Thymus (tissue), 11 donors: Measurements from ENCODE around the gene PABPC1L. TPM values are rescaled to one million over a fixed set of nuclear protein-coding genes. Genes with fewer than 3 reads are reported as not detected.

Source experiments
- DNase-seq, 9 donors: peaks; one replicate each; pipeline ENCODE4 v3.0.0-alpha.2; 2013; ENCODE audit warnings: low spot score in 9 of 9, low read depth in 6 of 9, missing footprints in 1 of 9
- H3K27ac ChIP-seq, 2 donors: one replicate each; pipeline ENCODE4 v1.5.1; 2013; ENCODE audit warnings: control low read depth in 1 of 2, low read depth in 1 of 2, low read length in 1 of 2, mild to moderate bottlenecking in 1 of 2, moderate library complexity in 1 of 2
- H3K27me3 ChIP-seq, 2 donors: one replicate each; pipeline ENCODE4 v1.5.1; 2013; ENCODE audit warnings: low read length in 1 of 2; ENCODE audit not compliant: control insufficient read depth in 2 of 2, insufficient read depth in 1 of 2
- H3K36me3 ChIP-seq, 2 donors: one replicate each; pipeline ENCODE4 v1.5.1; 2013; ENCODE audit warnings: low read length in 1 of 2, mild to moderate bottlenecking in 1 of 2, moderate library complexity in 1 of 2; ENCODE audit not compliant: control insufficient read depth in 2 of 2, insufficient read depth in 2 of 2
- H3K4me1 ChIP-seq, 2 donors: one replicate each; pipeline ENCODE4 v1.5.1; 2013; ENCODE audit warnings: low read length in 2 of 2; ENCODE audit not compliant: control insufficient read depth in 2 of 2, insufficient read depth in 2 of 2
- H3K4me3 ChIP-seq, 2 donors: one replicate each; pipeline ENCODE4 v1.5.1; 2013; ENCODE audit warnings: low read length in 2 of 2, control low read depth in 1 of 2, mild to moderate bottlenecking in 1 of 2
- H3K9me3 ChIP-seq, 2 donors: one replicate each; pipeline ENCODE4 v1.5.1; 2013; ENCODE audit warnings: low read length in 1 of 2, mild to moderate bottlenecking in 1 of 2; ENCODE audit not compliant: control insufficient read depth in 2 of 2, insufficient read depth in 1 of 2
- WGBS: extraction: QIAGEN DNeasy Blood & Tissue Kit; methylation state at CpG from one replicate; pipeline ENCODE4 v1.1.7; 2013; 5-methylcytosine and 5-hydroxymethylcytosine counted together
- polyA plus RNA-seq: library from polyadenylated mRNA; stranded (reverse); fragments of 200-250 nt; gene quantifications from one replicate; pipeline ENCODE4 v1.2.3, GENCODE V29; 2013
- total RNA-seq: library from RNA; stranded (reverse); fragments of 120-200 nt; gene quantifications from one replicate; pipeline ENCODE4 v1.2.4, GENCODE V29; 2013
- donor health status: healthy.

The PABPC1L gene
- total and polyA plus RNA-seq, 2 donors = 7.2 to 131 TPM

- peaks cover 10 to 24% of the 10 kb centered on the region in 2 donors for H3K36me3 ChIP-seq
Observed at GRCh38 chr20:44911264-44911921, 1.5 kb downstream of the PABPC1L start.

GRCh38 chr20:44912189-44912588 lies 2.3 kb downstream of the PABPC1L start:
- H3K27me3 ChIP-seq = no peaks in the 10 kb centered on the region
- WGBS = over 99% methylated on average over 2 of the region's 2 CpGs
- DNase-seq = no peak
- H3K27ac ChIP-seq = no peak overlapping the region
- no peak overlapping the region for H3K4me3 ChIP-seq
- H3K9me3 ChIP-seq = no peaks in the 10 kb centered on the region
- peaks cover 12% of the 10 kb centered on the region in 2 donors for H3K4me1 ChIP-seq
- peaks cover 17 to 23% of the 10 kb centered on the region in 2 donors for H3K36me3 ChIP-seq

More at GRCh38 chr20:44911264-44911921, 1.5 kb downstream of the PABPC1L start:
- no peak overlapping the region for H3K4me3 ChIP-seq
- DNase-seq = peak in 2 of 9 donors; percentile 29 to 48
- 84% methylated on average over 21 of the region's 21 CpGs for WGBS
- peaks cover 12% of the 10 kb centered on the region in 2 donors for H3K4me1 ChIP-seq
- no peak overlapping the region for H3K27ac ChIP-seq
- no peaks in the 10 kb centered on the region for H3K9me3 ChIP-seq
- H3K27me3 ChIP-seq = no peaks in the 10 kb centered on the region

- DNase-seq = peak in 1 of 9 donors; percentile 2
- WGBS = 82% methylated on average over 1 of the region's 1 CpG
- H3K27ac ChIP-seq = no peak overlapping the region
- peaks cover 25 to 27% of the 10 kb centered on the region in 2 donors for H3K36me3 ChIP-seq
- H3K9me3 ChIP-seq = no peaks in the 10 kb centered on the region
- no peak overlapping the region for H3K4me3 ChIP-seq
- no peaks in the 10 kb centered on the region for H3K27me3 ChIP-seq
- H3K4me1 ChIP-seq = peaks cover 6 to 7% of the 10 kb centered on the region in 2 donors
Observed at GRCh38 chr20:44914924-44915323, 5.1 kb downstream of the PABPC1L start.

- H3K4me1 ChIP-seq = no peaks in the 10 kb centered on the region
- H3K9me3 ChIP-seq = no peaks in the 10 kb centered on the region
- no peak overlapping the region for H3K4me3 ChIP-seq
- H3K36me3 ChIP-seq = peaks cover 27 to 32% of the 10 kb centered on the region in 2 donors
- H3K27ac ChIP-seq = no peak overlapping the region
- DNase-seq = no peak
- no peaks in the 10 kb centered on the region for H3K27me3 ChIP-seq
- 98% methylated on average over 12 of the region's 12 CpGs for WGBS
Observed at GRCh38 chr20:44916586-44916985, 6.7 kb downstream of the PABPC1L start.

- WGBS = 94% methylated on average over 2 of the region's 2 CpGs
- Histone ChIP-seq H3K4me1 (no peaks in the 10 kb centered on the region), H3K36me3 (peaks cover 29 to 33% of the 10 kb centered on the region in 2 donors), H3K9me3 (no peaks in the 10 kb centered on the region), H3K27ac (no peak overlapping the region), H3K4me3 (no peak overlapping the region), H3K27me3 (no peaks in the 10 kb centered on the region)
- DNase-seq = no peak
Observed at GRCh38 chr20:44917399-44917798, 7.5 kb downstream of the PABPC1L start.

GRCh38 chr20:44918342-44918741 lies 8.5 kb downstream of the PABPC1L start:
- H3K36me3 ChIP-seq = peaks cover 20 to 36% of the 10 kb centered on the region in 2 donors
- no peaks in the 10 kb centered on the region for H3K9me3 ChIP-seq
- no peaks in the 10 kb centered on the region for H3K27me3 ChIP-seq
- WGBS = 99% methylated on average over 3 of the region's 3 CpGs
- no peak overlapping the region for H3K4me3 ChIP-seq
- H3K4me1 ChIP-seq = no peaks in the 10 kb centered on the region
- no peak for DNase-seq
- H3K27ac ChIP-seq = no peak overlapping the region

- WGBS = 97% methylated on average over 10 of the region's 10 CpGs
- no peak for DNase-seq
- H3K4me3 ChIP-seq = no peak overlapping the region
- H3K4me1 ChIP-seq = no peaks in the 10 kb centered on the region
- H3K36me3 ChIP-seq = peaks cover 20 to 40% of the 10 kb centered on the region in 2 donors
- H3K9me3 ChIP-seq = no peaks in the 10 kb centered on the region
- H3K27me3 ChIP-seq = no peaks in the 10 kb centered on the region
- H3K27ac ChIP-seq = no peak overlapping the region
Observed at GRCh38 chr20:44918761-44919160, 8.9 kb downstream of the PABPC1L start.

- H3K4me1 ChIP-seq = no peaks in the 10 kb centered on the region
- H3K27ac ChIP-seq = no peak overlapping the region
- no peaks in the 10 kb centered on the region for H3K9me3 ChIP-seq
- DNase-seq = no peak
- H3K4me3 ChIP-seq = no peak overlapping the region
- over 99% methylated on average over 14 of the region's 14 CpGs for WGBS
- no peaks in the 10 kb centered on the region for H3K27me3 ChIP-seq
- H3K36me3 ChIP-seq = peaks cover 20 to 45% of the 10 kb centered on the region in 2 donors
Observed at GRCh38 chr20:44921447-44921846, 11.6 kb downstream of the PABPC1L start.

- DNase-seq = no peak
- Histone ChIP-seq H3K27me3 (no peaks in the 10 kb centered on the region), H3K27ac (no peak overlapping the region), H3K36me3 (peaks cover 3 to 27% of the 10 kb centered on the region in 2 donors), H3K4me3 (no peak overlapping the region), H3K9me3 (no peaks in the 10 kb centered on the region), H3K4me1 (no peaks in the 10 kb centered on the region)
- 97% methylated on average over 4 of the region's 4 CpGs for WGBS
Observed at GRCh38 chr20:44924541-44924940, 14.7 kb downstream of the PABPC1L start.
